ENCODE data around the gene PACSIN3. TPM values are rescaled to one million over a fixed set of nuclear protein-coding genes. Genes with fewer than 3 reads are reported as not detected.
A peak's percentile ranks its signal among the peaks of the same experiment; 100 is the strongest.

The PACSIN3 gene
- total and polyA plus RNA-seq, 5 donors, result 110 to 156 (median 129) TPM

DNA sequence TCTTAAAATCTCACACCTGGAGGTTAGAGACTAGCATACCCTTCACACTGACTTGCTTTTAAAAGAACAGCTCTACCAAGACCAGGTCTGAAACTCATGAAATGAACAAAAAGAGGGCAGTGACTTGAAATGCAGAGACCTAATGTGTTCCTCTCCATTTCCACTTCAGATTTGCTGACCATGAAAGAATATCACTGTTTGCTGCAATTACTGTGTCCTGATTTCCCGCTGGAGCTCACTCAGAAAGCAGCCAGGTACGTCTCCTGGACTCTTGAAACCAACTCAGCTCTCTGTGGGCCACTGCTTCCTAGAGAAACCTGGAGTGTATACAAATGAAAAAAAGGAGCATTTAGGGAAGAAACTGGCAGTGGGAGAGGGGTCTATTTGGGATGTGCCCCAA is 48.8 kb downstream of the PACSIN3 start:
- intact Hi-C loops (cut with DNase I), result no loop called here
- Histone ChIP-seq H3K4me1 (ENCODE audit: control insufficient read depth, insufficient read depth, low read length) (no peaks in the 10 kb centered on the region), H3K27me3 (ENCODE audit: control insufficient read depth, insufficient read depth) (no peaks in the 10 kb centered on the region), H3K27ac (ENCODE audit: low read length) (no peak overlapping the region), H3K4me3 (ENCODE audit: low read length) (no peak overlapping the region), H3K9me3 (ENCODE audit: control insufficient read depth, low read length) (no peaks in the 10 kb centered on the region)
- DNase-seq (no peak), ATAC-seq (no peak)
- 95% methylated on average over 2 of the region's 2 CpGs for WGBS

- no peak overlapping the region for H3K27ac ChIP-seq (ENCODE audit: low read length)
- no peaks in the 10 kb centered on the region for H3K4me1 ChIP-seq (ENCODE audit: control insufficient read depth, insufficient read depth, low read length)
- H3K9me3 ChIP-seq (ENCODE audit: control insufficient read depth, low read length), result no peaks in the 10 kb centered on the region
- 95% methylated on average over 3 of the region's 3 CpGs for WGBS
- ATAC-seq (no peak), DNase-seq (no peak)
- no peak overlapping the region for H3K4me3 ChIP-seq (ENCODE audit: low read length)
- intact Hi-C loops (cut with DNase I), result no loop called here
- H3K27me3 ChIP-seq (ENCODE audit: control insufficient read depth, insufficient read depth), result no peaks in the 10 kb centered on the region
Measured at GRCh38 chr11:47136921-47137320, 49.3 kb downstream of the PACSIN3 start.

DNA sequence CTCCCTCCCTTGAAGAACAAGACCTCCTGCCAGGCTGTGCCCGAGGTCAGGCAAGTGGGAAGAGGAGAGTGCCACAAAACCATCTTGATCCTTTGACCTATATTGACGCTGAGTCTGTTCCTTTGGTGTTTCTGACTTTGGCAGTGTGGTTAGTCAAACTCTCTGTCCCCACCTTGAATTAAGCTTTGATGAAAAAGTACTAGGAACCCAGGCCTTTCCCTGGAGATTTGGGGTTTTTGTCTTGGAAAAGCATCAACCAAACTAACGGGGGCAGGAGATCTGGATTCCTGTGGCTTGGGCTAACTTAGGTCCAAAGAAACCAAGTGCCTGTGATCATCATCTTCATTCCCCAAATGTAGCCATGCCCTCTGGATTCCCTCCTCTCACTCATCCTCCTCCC is 49.9 kb downstream of the PACSIN3 start:
- no peak for ATAC-seq
- H3K4me3 ChIP-seq (ENCODE audit: low read length), result no peak overlapping the region
- no peaks in the 10 kb centered on the region for H3K4me1 ChIP-seq (ENCODE audit: control insufficient read depth, insufficient read depth, low read length)
- H3K9me3 ChIP-seq (ENCODE audit: control insufficient read depth, low read length), result no peaks in the 10 kb centered on the region
- intact Hi-C loops (cut with DNase I), result no loop called here
- H3K27me3 ChIP-seq (ENCODE audit: control insufficient read depth, insufficient read depth), result no peaks in the 10 kb centered on the region
- DNase-seq, result no peak
- WGBS, result 73% methylated on average over 3 of the region's 3 CpGs
- no peak overlapping the region for H3K27ac ChIP-seq (ENCODE audit: low read length)

GRCh38 chr11:47132981-47133380 is 53.3 kb downstream of the PACSIN3 start:
- Histone ChIP-seq H3K4me3 (ENCODE audit: low read length) (no peak overlapping the region), H3K27ac (ENCODE audit: low read length) (no peak overlapping the region), H3K9me3 (ENCODE audit: control insufficient read depth, low read length) (no peaks in the 10 kb centered on the region), H3K4me1 (ENCODE audit: control insufficient read depth, insufficient read depth, low read length) (peaks cover 3% of the 10 kb centered on the region), H3K27me3 (ENCODE audit: control insufficient read depth, insufficient read depth) (no peaks in the 10 kb centered on the region)
- intact Hi-C loops (cut with DNase I), result no loop called here
- DNase-seq, result no peak
- WGBS, result 97% methylated on average over 1 of the region's 1 CpG
- ATAC-seq, result no peak

DNA sequence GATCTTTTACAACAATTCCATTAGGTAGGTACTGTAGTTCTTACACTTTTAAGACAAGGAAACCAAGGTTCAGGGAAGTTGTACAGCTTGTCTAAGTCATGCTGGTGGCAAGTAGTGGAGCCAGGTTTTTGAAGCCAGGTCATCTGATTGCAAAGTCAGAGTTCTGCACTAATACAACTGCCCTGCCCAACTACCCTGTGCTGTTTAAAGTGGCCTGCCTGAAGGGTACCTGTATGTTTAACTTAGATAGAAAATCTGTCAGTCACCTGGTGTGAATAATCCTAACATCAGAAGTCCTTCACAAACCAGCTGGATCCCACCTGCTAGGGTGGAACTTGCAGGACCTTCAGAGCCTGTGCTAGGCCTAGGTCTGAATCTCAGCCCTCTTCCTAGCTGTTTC is 53.7 kb downstream of the PACSIN3 start:
- DNase-seq, result no peak

GRCh38 chr11:47131136-47131535 is 55.1 kb downstream of the PACSIN3 start:
- H3K27me3 ChIP-seq (ENCODE audit: control insufficient read depth, insufficient read depth), result no peaks in the 10 kb centered on the region
- H3K9me3 ChIP-seq (ENCODE audit: control insufficient read depth, low read length), result no peaks in the 10 kb centered on the region
- peaks cover 3% of the 10 kb centered on the region for H3K4me1 ChIP-seq (ENCODE audit: control insufficient read depth, insufficient read depth, low read length)
- ATAC-seq (no peak), DNase-seq (no peak)
- WGBS, result 89% methylated on average over 2 of the region's 2 CpGs
- intact Hi-C loops (cut with DNase I), result no loop called here
- no peak overlapping the region for H3K27ac ChIP-seq (ENCODE audit: low read length)
- no peak overlapping the region for H3K4me3 ChIP-seq (ENCODE audit: low read length)

More for the DNA sequence above, 53.7 kb downstream of the PACSIN3 start:
- Histone ChIP-seq H3K27ac (ENCODE audit: low read length) (no peak overlapping the region), H3K9me3 (ENCODE audit: control insufficient read depth, low read length) (no peaks in the 10 kb centered on the region), H3K4me1 (ENCODE audit: control insufficient read depth, insufficient read depth, low read length) (peaks cover 3% of the 10 kb centered on the region), H3K27me3 (ENCODE audit: control insufficient read depth, insufficient read depth) (no peaks in the 10 kb centered on the region), H3K4me3 (ENCODE audit: low read length) (no peak overlapping the region)
- ATAC-seq, result no peak
- intact Hi-C loops (cut with DNase I), result no loop called here

DNA sequence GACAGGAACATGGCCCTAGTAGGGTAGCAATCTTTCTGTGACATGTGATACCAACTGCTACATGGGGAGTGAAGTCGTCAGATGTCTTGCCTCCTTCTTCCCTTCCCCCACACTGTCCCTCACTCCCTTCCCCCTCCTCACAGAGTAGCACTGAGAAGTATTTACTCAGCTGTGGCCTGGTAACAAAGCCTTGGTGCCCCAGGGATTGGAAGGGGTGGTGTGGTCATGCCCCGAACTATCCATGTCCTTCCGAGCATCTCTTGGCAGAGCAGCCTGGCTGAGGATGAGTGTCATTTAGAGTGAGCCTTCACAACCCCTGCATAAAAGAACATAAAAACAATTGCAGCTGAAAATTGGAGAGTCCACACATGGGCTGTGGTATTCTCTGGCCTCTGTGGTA is 55.7 kb downstream of the PACSIN3 start:
- Histone ChIP-seq H3K27ac (ENCODE audit: low read length) (no peak overlapping the region), H3K9me3 (ENCODE audit: control insufficient read depth, low read length) (no peaks in the 10 kb centered on the region), H3K4me3 (ENCODE audit: low read length) (no peak overlapping the region), H3K4me1 (ENCODE audit: control insufficient read depth, insufficient read depth, low read length) (peaks cover 3% of the 10 kb centered on the region), H3K27me3 (ENCODE audit: control insufficient read depth, insufficient read depth) (no peaks in the 10 kb centered on the region)
- DNase-seq, result no peak
- WGBS, result 57% methylated on average over 3 of the region's 3 CpGs
- intact Hi-C loops (cut with DNase I), result no loop called here
- ATAC-seq, result peak in 1 of 2 donors; percentile 36

Small RNA genes lying within 50 kb of the gene (microRNA-seq; reads per million reads assigned to microRNA genes)
- 0 reads per million in 2 donors for gene MIR6745

Other genes with a start within 250 kb of the PACSIN3 start
- gene CSTPP1, start 249.7 kb downstream of the PACSIN3 start, total RNA-seq, result 10 to 100 TPM; 12.7 to 17.5 (median 16.3) TPM
- gene CSTPP1, start 249.7 kb downstream of the PACSIN3 start, polyA plus RNA-seq, result 14.5 TPM
- gene ARFGAP2, start 9.6 kb downstream of the PACSIN3 start, total RNA-seq, result 10 to 100 TPM; 43.8 to 67.4 (median 56.5) TPM
- gene ARFGAP2, start 9.6 kb downstream of the PACSIN3 start, polyA plus RNA-seq, result 39.8 TPM
- 10 to 100 TPM in 3 of 4 donors, 1 to 10 TPM in 1; 9.2 to 12.4 (median 11.8) TPM for gene DDB2, start 28.5 kb upstream of the PACSIN3 start, total RNA-seq
- gene DDB2, start 28.5 kb upstream of the PACSIN3 start, polyA plus RNA-seq, result 10.5 TPM
- 10 to 100 TPM; 21.7 to 25.9 (median 25.5) TPM for gene ACP2, start 62.4 kb upstream of the PACSIN3 start, total RNA-seq
- gene ACP2, start 62.4 kb upstream of the PACSIN3 start, polyA plus RNA-seq, result 24.7 TPM
- 10 to 100 TPM; 22.9 to 42.2 (median 34.2) TPM for gene NR1H3, start 71.6 kb upstream of the PACSIN3 start, total RNA-seq
- 29.5 TPM for gene NR1H3, start 71.6 kb upstream of the PACSIN3 start, polyA plus RNA-seq
- gene MADD, start 83.7 kb upstream of the PACSIN3 start, total RNA-seq, result 10 to 100 TPM; 42.2 to 73.7 (median 54.7) TPM
- gene MADD, start 83.7 kb upstream of the PACSIN3 start, polyA plus RNA-seq, result 27.9 TPM
- 1,000 to 10,000 TPM in 3 of 4 donors, 100 to 1,000 TPM in 1; 953 to 1,924 (median 1,412) TPM for gene MYBPC3, start 166.3 kb upstream of the PACSIN3 start, total RNA-seq
- 1,009 TPM for gene MYBPC3, start 166.3 kb upstream of the PACSIN3 start, polyA plus RNA-seq
- gene SPI1, start 192.1 kb upstream of the PACSIN3 start, total RNA-seq, result 10 to 100 TPM; 11.6 to 24.1 (median 18.6) TPM
- gene SPI1, start 192.1 kb upstream of the PACSIN3 start, polyA plus RNA-seq, result 5.9 TPM
- 10 to 100 TPM; 41.7 to 46.6 (median 44.9) TPM for gene SLC39A13, start 222.2 kb upstream of the PACSIN3 start, total RNA-seq
- gene SLC39A13, start 222.2 kb upstream of the PACSIN3 start, polyA plus RNA-seq, result 61.6 TPM
- gene PSMC3, start 240.0 kb upstream of the PACSIN3 start, total RNA-seq, result 100 to 1,000 TPM; 122 to 162 (median 155) TPM
- 170 TPM for gene PSMC3, start 240.0 kb upstream of the PACSIN3 start, polyA plus RNA-seq

Measured in right cardiac atrium (tissue), 5 donors.